ENCODE data around the gene CLCN7. TPM values are rescaled to one million over a fixed set of nuclear protein-coding genes. Genes with fewer than 3 reads are reported as not detected.

Gene CLCN7
- total RNA-seq, 1 experiment from 2014 or later, result 64.0 TPM

DNA sequence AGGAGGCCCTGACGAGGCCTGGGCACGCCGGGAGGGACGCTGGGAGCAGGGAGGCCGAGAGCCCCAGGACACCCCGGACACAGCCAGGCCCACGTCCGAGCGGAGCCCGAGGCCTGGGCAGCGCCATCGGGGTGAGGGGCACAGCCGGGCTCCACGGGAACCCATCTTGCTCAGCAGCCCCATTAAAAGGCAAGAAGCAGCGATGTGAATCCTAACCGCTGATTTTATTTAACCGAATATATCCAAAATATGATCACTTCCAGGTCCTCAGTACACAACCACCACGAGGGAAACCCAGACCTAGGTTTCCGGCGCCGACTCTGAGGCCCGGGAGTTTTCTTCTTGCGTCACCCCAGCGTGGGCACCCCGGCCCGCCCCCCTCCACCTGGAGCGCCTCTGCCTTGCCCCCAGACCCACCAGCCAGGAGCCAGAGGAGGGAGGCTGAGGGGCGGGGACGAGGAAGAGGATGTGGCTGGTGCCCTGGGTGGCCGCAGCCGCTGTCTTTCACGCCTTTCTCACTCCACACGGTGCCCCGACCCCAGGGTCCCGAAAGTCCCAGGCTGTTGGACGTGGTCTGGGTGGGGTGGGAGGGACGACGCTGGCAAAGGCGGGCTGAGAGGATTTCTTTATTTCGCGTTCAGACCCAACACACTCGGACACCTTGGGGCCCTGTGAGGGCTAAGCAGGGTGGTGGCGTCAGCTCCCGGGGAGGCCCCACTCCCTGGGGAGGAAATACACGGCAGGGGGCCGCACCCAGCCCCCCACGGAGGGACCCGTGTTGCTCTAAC is 29.9 kb downstream of the CLCN7 start:
- ChIA-PET POLR2A (no interaction called here), RAD21 (ENCODE audit: low non-redundant PET in 1 of 2, low total read pairs in 2 of 2, uncharacterized antibody in 2 of 2, unreplicated experiment in 2 of 2) (no interaction called here), CTCF (no interaction called here)
- TF ChIP-seq EZH2 (IDR thresholded peaks at IDR 0.05) (no peak), FOSL1 (IDR thresholded peaks at IDR 0.05; ENCODE audit: low read depth) (no peak), POLR2A (IDR thresholded peaks at IDR 0.05; ENCODE audit: borderline replicate concordance, extremely low read depth, insufficient read depth, insufficient read length) (no peak), POLR2AphosphoS5 (IDR thresholded peaks at IDR 0.05; ENCODE audit: low read depth, low read length) (no peak), SP1 (IDR thresholded peaks at IDR 0.05; ENCODE audit: low read depth) (no peak), CEBPB (IDR thresholded peaks at IDR 0.05; ENCODE audit: low read depth) (no peak), RAD21 (IDR thresholded peaks at IDR 0.05; ENCODE audit: low read depth) (no peak), TCF7L2 (IDR thresholded peaks at IDR 0.05; ENCODE audit: borderline replicate concordance, extremely low read depth, insufficient read depth, insufficient read length) (no peak), ELF1 (IDR thresholded peaks at IDR 0.05; ENCODE audit: borderline replicate concordance, low read depth) (no peak), ZNF274 (IDR thresholded peaks at IDR 0.05; ENCODE audit: low read depth, low read length) (no peak), ZFX (IDR thresholded peaks at IDR 0.05) (no peak)
- TF ChIP-seq, protein P1, sequence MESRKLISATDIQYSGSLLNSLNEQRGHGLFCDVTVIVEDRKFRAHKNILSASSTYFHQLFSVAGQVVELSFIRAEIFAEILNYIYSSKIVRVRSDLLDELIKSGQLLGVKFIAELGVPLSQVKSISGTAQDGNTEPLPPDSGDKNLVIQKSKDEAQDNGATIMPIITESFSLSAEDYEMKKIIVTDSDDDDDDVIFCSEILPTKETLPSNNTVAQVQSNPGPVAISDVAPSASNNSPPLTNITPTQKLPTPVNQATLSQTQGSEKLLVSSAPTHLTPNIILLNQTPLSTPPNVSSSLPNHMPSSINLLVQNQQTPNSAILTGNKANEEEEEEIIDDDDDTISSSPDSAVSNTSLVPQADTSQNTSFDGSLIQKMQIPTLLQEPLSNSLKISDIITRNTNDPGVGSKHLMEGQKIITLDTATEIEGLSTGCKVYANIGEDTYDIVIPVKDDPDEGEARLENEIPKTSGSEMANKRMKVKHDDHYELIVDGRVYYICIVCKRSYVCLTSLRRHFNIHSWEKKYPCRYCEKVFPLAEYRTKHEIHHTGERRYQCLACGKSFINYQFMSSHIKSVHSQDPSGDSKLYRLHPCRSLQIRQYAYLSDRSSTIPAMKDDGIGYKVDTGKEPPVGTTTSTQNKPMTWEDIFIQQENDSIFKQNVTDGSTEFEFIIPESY (IDR thresholded peaks at IDR 0.05; ENCODE audit: extremely low read depth, insufficient replicate concordance, low read length), result no peak
- TF ChIP-seq, protein P2, sequence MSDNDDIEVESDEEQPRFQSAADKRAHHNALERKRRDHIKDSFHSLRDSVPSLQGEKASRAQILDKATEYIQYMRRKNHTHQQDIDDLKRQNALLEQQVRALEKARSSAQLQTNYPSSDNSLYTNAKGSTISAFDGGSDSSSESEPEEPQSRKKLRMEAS (IDR thresholded peaks at IDR 0.05), result no peak
- intact Hi-C loops (cut with micrococcal nuclease), result no loop called here
- Histone ChIP-seq H3K9me3 (ENCODE audit: control insufficient read depth in 1 of 2, insufficient read depth in 1 of 2, low read depth in 1 of 2, low read length in 2 of 2) (no peaks in the 10 kb centered on the region), H3K9ac (ENCODE audit: low read length) (no peak overlapping the region), H3K79me2 (ENCODE audit: insufficient read depth, low read length) (no peaks in the 10 kb centered on the region), H3K36me3 (ENCODE audit: control insufficient read depth in 1 of 2, insufficient read depth in 2 of 2, low read length in 2 of 2) (no peaks in the 10 kb centered on the region), H3K9me2 (ENCODE audit: insufficient read depth) (no peaks in the 10 kb centered on the region), H3K27ac (ENCODE audit: low read depth, low read length) (no peak overlapping the region), H3K4me3 (replicated peaks in 1 of 2; ENCODE audit: low read depth in 1 of 2, low read length in 2 of 2) (no peak overlapping the region), H2AFZ (ENCODE audit: low read depth, low read length, poor library complexity, severe bottlenecking) (no peak overlapping the region), H3K4me1 (ENCODE audit: control insufficient read depth in 1 of 2, insufficient read depth in 2 of 2, low read length in 2 of 2) (no peaks in the 10 kb centered on the region), H4K20me1 (ENCODE audit: insufficient read depth) (no peaks in the 10 kb centered on the region), H3K27me3 (ENCODE audit: insufficient read depth, low read length) (no peaks in the 10 kb centered on the region), H3K4me2 (ENCODE audit: low read length) (no peak overlapping the region)
- ATAC-seq (no peak), DNase-seq (ENCODE audit: low read depth, low spot score) (no peak)
- BruUV-seq (replicated peaks), result no TSS peak
